SU-DHL-6 (cell line): Measurements from ENCODE around the gene HOXA9.

Experiments
- CTCF ChIP-seq: fragments of 200-600 bp; sonication (generic); IDR thresholded peaks from one replicate; pipeline ENCODE4 v1.5.1; 2017; ENCODE audit warnings: antibody characterized with exemption, mild to moderate bottlenecking, low read length, moderate library complexity; ENCODE audit not compliant: insufficient read depth, poor library complexity, severe bottlenecking
- EZH2phosphoT487 ChIP-seq: fragments of 200-600 bp; sonication (generic), shearing (Covaris generic); conservative IDR thresholded peaks from 2 replicates; pipeline ENCODE4 v1.6.1; 2018; ENCODE audit warnings: mild to moderate bottlenecking, antibody characterized with exemption, low read length, moderate library complexity, mixed read lengths

- TF ChIP-seq CTCF (no peak), EZH2phosphoT487 (no peak)
Measured at GRCh38 chr7:27164367-27165088, 809 bp downstream of the HOXA9 start.
